GM13976 (cell line): ENCODE data around the gene SHC3.

Source experiments
- DNase-seq: peaks from one replicate; pipeline ENCODE4 v3.0.0; 2012; ENCODE audit warnings: low spot score
- in situ Hi-C: fragments of 300-500 bp; cut with MboI; formaldehyde crosslinking; loops from one replicate; pipeline ENCODE4 v1.12.0; 2022; ENCODE audit warnings: low sequenced_read_pairs, mixed read lengths, inconsistent platforms; ENCODE audit not compliant: unreplicated experiment
- TF ChIP-seq, protein P1 (sequence below): IDR thresholded peaks from 2 replicates; pipeline ENCODE4 v1.5.1; 2012; ENCODE audit warnings: borderline replicate concordance, mild to moderate bottlenecking; ENCODE audit not compliant: insufficient read depth; ENCODE audit errors: extremely low read depth, missing control alignments, control extremely low read depth

SHC3 gene

DNA sequence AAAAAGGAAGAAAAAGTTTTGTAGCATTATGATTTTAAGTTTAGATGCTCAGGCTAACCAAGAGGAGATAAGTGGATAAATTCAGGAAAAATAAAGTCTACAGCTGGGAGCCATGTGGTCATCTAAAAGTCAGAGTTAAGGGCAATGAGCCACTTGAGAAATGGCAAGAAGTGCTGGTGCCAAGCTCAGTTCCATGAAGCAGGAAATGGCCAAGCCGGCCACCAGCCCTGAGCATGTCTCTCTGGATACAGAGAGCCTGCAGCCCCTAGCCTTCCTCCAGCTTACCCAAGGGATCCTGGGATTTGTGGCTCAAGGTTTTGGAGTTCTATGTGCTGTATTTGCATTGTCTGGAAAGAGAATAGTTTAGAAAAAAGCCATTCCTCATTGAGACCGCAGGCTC, 199.6 kb downstream of the SHC3 start:
- TF ChIP-seq, protein P1, sequence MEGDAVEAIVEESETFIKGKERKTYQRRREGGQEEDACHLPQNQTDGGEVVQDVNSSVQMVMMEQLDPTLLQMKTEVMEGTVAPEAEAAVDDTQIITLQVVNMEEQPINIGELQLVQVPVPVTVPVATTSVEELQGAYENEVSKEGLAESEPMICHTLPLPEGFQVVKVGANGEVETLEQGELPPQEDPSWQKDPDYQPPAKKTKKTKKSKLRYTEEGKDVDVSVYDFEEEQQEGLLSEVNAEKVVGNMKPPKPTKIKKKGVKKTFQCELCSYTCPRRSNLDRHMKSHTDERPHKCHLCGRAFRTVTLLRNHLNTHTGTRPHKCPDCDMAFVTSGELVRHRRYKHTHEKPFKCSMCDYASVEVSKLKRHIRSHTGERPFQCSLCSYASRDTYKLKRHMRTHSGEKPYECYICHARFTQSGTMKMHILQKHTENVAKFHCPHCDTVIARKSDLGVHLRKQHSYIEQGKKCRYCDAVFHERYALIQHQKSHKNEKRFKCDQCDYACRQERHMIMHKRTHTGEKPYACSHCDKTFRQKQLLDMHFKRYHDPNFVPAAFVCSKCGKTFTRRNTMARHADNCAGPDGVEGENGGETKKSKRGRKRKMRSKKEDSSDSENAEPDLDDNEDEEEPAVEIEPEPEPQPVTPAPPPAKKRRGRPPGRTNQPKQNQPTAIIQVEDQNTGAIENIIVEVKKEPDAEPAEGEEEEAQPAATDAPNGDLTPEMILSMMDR, result no peak
- in situ Hi-C loops, result no loop called here

DNA sequence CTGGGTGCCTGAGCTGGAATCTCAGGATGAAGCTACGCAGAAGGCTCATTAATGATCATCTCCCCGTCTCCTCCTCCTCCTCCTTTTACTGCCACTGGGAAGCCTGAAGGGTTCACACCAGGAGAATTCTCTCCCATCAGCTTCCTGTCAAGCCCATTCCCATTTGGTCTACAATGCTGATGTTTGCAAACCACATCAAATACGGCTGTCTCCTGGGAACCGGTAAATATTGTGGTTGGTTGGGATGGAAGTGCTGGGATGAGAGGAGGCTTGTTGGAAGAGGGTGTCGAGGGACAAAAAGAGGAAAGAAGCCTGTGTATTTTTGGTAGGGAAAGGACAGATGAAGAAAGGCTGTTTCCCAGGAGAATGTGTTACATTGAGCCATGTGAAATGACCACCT, 200.6 kb downstream of the SHC3 start:
- DNase-seq, result no peak
- in situ Hi-C loops, result no loop called here
- TF ChIP-seq, protein P1, result no peak

More for the DNA sequence above, 199.6 kb downstream of the SHC3 start:
- no peak for DNase-seq

DNA sequence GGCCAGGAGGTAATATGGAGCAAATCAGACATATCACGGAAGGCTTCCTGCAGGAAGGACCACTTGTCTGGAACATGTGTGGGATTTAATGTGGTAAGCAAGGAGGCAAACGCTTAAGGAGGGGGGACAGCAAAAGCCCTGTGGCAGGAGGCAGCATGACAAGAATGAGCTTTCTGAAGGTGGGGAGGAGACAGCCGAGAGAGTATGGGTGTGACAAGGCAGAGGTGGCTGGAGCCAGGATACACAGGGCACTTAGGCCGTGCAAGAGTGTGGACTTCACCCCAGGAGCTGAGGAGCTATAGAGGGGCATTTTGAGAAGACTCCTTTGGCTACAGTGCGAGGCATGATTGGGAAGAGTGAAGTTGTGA, 201.7 kb downstream of the SHC3 start:
- no peak for DNase-seq
- in situ Hi-C loops, result no loop called here
- TF ChIP-seq, protein P1, result no peak

DNA sequence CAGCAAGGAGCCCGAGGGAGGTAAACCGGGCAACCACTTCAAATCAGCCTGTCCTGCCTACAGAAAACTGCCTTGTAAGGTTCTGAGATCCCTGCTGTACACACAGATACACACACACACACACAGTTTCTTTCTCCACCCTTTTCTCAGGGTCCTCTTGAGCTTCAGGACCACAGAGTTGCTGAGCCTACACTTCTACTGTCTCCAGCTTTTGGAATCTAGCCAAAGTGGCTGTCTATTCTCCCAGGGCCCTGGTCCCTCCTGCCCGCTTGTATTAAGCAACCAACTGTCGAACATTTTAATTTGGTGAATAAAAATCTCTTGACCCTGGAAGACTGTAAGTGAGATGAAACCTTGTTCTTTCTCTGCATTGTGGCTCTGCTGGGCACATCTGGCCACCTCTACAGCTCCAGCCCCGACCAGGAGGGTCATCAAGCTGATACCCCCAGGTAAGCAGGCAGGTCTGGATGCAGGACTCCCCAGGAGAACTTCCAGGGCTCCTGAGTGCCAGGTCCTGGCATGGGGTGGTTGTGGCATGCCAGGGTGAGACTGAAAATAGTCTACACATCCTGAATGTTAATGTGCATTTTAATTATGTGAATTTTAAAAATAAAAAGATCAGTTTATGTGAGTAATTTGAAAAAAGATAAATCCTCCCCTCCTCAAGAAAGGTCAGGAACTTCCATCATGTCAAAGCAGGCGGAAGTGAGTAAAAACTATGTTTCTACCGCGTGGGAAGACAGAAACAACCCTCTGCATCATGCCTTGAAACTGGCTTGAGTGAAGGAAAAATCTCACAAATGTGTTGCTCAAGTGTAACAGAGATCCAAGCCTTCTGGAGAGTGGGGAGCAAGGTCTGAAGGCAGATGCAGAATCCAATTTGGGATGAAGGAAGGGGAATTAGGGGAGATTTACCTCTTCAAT, 202.4 kb downstream of the SHC3 start:
- DNase-seq, result no peak
- in situ Hi-C loops, result no loop called here
- TF ChIP-seq, protein P1, result no peak

DNA sequence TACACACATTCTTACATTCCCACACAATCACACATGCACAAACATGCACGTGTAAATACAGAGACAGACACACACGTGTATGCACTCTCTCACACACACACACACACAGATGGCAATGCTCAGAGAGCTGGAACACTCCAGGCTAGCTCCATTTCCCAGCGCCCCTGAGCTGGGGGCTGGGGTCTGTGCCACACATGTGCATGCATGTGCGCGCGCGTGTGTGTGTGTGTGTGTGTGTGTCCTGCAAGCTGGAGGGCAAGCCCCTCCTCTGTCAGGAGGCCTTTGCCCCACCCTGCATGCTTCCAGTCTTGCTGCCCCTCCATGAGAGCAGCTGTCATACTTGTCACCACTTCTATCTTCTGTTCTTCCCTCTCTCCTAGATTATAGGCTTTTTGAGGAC, 204.0 kb downstream of the SHC3 start:
- in situ Hi-C loops, result no loop called here
- DNase-seq, result no peak
- TF ChIP-seq, protein P1, result no peak

DNA sequence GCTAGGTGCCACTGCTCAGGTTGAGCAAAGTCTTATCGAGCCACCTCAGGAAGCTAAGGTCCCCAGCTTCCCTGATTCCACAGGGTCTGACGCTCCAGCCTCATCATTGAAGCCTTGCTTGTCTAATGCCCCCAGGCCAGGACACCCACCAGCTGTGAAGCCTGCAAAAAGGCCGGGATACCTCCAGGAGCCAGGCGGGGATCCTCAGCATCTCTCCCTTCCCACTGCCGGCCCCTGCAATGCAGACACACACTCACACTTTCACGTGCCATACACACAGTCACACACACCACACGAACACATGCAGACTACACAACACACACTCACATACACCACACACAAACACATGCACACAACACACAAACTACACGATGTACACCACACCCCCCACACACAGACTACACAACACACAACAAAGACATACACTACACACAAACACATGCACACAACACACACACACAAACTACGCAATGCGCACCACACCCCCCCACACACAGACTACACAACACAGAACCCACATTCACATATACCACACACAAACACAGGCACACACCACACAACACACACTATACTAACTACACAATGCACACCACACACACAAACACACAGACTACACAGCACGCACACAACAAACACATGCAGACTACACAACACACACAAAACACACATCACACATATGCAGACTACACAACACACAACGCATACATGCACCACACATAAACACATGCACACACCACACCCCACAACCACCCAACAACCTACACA, 205.2 kb downstream of the SHC3 start:
- in situ Hi-C loops, result no loop called here

More for the DNA sequence above, 205.2 kb downstream of the SHC3 start:
- no peak for DNase-seq
- TF ChIP-seq, protein P1, result no peak
